HG03064 (cell line): Measurements from ENCODE around the gene EYA2.
A peak's percentile ranks its signal among the peaks of the same experiment; 100 is the strongest.

ENCODE experiments used
- ATAC-seq: cut with Tn5 transposase; IDR thresholded peaks from one replicate; pipeline ENCODE4 v1.9.1; 2021; ENCODE audit warnings: low read depth; ENCODE audit not compliant: unreplicated experiment

EYA2 gene

DNA sequence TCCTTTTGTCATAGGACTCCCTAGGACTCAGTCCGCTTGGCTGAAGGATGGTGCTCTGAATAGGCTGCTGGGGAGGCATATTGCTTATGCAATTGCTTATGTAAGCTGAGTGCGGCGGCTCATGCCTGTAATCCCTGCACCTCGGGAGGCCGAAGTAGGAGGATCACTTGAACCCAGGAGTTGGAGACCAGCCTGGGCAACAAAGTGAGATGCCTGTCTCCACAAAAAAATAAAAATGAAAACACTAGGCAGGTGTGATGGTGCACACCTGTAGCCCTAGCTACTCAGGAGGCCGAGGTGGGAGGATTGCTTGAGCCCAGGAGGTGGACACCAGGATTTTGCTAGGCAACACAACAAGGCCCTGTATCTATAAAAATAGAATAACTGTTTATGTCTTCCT, 81.3 kb downstream of the EYA2 start:
- ATAC-seq: no peak

DNA sequence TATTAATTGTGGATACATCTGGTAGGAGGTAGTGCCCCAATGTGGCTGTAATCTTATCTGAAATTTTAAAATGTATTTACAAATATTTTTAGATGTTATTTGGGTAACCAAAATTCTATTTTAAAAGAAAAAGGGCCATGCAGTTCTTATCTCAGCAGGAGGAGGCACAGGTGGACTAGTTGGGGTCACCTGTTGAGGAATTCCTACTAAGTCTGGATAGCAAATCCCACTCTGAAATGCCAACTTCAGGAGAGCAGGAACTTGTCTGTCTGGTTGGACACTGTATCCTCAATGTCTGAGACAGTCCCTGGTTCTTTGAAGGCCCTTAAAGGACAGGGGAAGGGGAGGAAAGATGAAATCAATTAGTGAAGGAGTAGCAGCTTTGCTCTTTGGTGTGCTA, 82.6 kb downstream of the EYA2 start:
- no peak for ATAC-seq

DNA sequence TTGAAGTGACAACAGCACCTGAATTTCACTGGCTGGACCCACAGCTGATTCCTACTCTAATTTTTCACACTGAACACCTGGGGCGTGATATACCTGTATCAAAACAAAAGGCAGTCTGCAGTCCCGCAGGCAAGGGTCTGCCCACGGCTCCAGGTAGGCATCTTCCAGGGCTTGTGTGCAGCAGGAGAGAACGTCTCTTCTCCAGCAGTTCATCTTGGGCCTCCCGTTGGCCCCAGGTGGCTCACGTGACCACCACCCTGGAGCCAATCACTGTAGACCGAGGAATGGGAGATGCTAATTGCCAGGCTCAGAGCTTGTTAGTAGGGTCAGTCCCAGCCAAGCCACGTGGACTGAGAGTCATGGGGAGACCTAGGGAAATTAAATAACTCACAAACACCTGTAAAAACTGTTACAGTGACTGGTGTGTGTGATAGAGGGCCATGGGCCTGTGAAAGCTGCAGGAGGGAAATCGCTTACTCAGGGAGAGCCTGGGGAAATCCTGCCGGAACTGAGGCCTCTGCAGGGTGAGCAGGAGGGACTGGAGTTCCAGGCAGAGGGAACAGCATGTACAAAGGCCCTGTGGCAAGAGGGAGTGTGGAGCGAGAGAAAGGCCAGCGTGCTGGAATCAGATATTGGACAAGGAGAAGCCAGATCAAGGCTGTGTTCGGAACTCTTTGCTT, 83.4 kb downstream of the EYA2 start:
- ATAC-seq: no peak

DNA sequence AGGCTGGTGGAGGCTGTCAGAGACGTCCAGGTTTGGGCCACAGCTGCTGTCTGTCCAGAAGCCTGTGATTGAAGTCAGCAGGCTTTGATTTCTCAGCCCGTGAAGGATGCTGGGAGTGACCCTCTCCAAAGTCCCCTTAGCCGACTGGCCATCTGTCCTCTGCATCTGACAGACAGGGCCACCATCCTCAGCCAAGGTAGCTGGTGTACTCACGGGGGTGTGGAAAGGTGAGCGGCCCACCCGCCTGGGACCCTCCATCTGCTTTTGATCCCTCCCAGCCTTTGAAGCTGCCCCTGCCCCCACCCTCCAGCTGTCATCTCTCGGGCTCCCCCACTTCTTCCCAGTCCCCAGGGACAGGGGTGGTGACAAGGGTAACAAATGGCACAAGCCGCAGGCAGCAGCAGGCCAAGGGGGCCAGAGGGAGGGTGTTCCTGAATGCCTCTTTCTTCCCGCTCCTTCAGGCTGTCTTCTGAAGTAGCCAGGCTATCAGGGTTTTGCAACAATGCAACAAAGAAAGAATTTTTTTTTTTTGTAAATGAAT, 84.4 kb downstream of the EYA2 start:
- ATAC-seq: no peak

DNA sequence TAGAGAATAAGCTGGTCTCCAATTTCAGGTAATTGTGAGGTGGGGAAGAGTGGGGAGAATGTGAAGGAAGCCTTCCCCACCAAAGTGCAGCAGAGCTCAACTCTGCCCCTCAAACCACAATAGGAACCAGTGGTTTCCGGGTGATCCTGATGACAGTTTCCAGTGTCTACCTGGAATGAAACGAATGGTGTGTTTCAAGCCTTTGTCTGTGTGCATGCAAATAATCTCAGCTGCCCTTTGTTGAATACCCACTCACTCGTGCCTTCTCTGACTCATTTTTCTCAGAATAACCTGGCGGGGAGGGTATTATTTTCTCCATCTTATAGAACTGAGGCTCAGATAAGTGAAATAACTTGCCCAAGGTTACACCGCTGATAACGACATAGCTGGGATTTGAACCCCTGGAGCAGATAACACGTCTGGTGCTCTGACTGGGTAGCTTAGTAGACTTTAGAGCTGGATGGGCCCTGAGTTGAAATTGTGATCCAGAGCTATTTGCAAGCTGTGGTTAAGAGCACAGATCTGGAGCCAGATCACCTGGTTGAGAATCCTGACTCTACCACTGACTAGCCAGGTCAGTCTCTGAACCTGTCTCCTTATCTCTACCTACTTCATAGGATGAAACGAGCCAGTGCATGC, 85.1 kb downstream of the EYA2 start:
- no peak for ATAC-seq

DNA sequence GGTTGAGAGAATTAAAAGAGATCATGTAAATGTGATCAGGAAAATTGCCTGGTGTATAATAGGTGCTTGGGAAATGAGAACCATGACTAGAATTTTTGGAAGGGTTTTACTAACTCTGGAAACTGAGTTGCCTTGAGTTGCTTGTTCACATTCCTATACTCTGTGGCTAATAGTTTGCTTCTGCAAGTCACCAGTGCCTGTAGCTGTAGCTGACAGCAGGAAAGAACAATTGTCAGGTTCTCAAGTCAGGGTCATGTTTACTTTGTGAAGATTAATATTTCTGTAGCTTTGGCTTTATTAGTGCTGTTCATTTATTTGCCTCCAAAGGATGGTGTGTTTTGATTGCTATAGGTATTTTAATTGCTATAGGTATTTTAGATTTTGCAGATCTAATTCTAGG, 86.5 kb downstream of the EYA2 start:
- no peak for ATAC-seq

DNA sequence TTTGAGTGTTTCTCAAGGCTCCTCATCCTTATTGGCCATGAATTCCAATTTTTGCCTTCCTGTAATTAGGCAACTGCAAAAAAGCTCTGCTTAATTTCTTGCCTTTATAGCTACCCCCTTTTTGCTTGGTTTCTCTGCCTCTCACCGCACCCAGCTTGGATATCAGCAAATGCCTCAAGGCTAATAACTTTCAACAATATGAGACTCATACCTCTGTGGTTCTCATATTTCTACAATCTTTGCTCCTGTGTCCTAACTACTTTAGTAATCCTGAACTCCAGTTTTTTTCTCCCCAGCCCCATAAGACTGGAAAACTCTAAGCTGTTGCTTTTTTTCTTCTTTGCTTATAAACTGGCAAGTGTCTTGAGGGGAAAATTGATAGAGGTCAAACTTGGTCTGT, 88.8 kb downstream of the EYA2 start:
- ATAC-seq: no peak

DNA sequence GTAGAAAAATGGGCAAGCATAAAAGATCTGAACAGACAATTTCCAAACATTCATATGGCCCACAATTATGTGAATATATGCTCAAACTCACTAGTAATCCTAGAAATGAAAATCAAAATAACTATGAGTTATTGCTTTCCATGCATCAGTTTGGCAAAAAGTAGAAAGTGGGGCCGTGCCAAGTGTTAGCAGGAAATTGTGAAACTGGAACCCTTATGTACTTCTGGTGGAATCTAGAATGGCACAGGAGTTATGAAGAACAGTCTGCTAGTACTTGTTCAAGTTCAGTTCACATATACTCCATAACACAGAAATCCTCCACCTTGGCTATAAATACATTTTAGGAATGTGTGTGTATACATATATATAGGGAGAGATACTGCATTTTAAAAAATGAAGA, 89.8 kb downstream of the EYA2 start:
- ATAC-seq: no peak

DNA sequence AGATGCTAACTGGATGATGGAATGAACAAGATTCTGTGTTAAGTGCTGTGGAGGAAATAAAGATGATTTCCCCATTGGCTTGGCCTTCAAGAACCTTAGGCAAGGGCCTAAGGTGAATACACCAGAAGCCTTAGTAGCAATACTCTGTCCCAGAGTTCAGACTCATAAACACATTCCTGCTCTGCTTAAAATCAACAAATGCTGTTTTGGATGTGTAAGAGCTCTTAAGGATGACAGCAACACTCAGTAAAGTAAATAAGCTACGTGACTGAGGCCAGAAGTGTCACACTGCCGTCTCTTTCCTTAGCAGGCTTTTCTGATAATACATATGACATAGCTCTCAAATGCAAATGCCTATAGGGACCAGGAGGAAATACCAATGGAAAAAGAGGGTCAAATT, 90.6 kb downstream of the EYA2 start:
- ATAC-seq: no peak

DNA sequence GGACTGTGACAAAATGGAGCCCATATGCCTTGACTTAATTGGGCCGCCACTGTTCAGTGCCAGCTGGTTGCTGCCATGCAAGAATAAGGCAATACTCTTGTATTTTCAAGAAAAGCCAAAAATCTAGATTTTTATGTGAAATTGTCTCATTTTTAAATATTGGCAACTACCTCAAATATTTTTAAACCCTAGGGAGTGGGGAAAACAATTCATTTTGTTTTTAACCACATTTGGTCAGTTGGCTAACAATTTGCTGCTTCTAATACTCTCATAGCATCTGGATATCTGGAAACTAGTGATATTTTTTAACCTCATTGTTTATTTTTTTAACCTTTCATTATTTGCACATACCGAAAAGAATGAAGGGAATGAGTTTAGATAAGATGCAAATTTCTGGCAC, 91.0 kb downstream of the EYA2 start:
- no peak for ATAC-seq

DNA sequence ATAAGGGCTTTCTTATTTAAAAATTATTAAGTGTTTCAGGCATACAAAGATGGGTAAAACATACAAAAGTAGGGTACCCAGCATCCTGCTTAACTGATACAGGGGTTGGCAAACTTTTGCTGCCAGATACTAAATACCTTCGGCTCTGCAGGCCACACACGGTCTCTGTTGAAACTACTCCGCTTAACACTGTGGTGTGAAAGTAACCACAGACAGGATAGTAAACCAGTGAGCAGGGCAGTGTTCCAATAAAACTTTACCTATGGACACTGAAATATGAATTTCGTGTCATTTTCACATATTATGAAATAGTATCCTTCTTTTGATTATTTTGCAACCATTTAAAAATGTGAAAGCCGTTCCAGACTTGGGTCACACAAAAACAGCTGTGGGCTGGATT, 92.4 kb downstream of the EYA2 start:
- ATAC-seq: no peak

DNA sequence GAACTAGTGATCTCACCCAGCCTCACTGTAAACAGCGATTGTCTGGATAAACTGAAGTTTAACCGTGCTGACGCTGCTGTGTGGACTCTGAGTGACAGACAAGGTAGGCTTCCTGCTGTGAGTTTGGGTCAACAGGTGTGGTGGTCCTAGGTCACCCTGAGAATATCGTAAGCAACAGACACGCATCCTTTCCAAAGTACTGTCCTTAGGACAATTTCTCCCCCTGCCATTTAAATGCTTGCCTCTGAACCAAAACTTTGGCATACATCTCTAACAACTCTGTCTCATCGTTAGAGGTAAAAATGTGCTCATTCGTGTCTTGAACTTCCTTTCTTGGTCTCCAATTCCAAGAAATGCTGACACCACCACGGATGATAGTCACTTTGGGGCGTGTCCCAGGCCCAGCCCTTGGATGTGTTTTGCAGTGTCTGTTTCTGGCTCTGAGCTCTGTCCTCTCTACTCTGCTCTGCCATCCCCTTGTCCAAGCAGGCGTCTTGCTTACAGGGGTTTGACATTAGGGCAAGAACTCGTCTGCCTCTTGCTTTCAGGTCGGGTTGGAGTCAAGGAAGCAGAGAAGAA, 95.5 kb downstream of the EYA2 start:
- no peak for ATAC-seq

DNA sequence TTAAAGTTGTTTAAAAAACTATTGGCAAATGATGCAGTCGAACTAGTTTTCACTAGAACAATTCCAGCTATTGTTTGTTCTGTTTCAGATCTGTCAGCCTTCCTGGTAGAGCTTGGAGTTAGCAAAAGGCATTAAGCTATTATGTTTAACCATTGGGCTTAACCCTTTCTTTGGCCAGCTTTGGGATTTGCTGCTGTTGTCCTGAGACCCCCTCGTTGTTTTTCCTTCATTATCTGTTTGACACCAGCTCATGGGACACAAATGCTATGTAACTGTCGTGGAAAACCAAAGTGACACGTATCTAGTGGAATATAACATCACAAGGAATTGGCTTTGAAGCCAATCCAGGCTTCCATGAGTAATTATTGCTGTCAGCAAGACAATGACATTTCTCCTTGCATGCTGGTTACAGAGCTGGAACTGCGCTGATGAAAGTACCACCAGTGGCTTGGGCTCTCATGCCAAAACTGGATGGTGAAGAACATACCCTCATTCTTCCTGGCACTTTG, 96.0 kb downstream of the EYA2 start:
- ATAC-seq: no peak

DNA sequence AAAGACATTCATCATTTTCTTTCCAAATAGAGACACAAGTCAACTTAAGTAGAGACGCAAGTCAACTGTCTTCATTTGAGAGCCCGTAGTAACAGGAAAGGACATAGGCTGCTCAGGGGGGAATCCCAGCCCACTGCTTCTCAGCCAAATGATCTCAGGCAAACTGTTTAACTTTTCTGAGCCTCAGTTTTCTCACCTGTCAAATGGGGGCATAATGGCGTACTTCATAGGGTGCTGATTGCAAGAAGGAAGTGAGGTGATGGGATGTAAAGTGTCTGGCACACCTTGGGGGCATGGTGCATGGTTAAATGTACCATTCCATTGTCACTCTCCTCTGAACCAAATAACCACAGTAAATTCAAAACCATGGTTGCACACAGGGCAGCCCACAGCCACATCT, 96.5 kb downstream of the EYA2 start:
- no peak for ATAC-seq

DNA sequence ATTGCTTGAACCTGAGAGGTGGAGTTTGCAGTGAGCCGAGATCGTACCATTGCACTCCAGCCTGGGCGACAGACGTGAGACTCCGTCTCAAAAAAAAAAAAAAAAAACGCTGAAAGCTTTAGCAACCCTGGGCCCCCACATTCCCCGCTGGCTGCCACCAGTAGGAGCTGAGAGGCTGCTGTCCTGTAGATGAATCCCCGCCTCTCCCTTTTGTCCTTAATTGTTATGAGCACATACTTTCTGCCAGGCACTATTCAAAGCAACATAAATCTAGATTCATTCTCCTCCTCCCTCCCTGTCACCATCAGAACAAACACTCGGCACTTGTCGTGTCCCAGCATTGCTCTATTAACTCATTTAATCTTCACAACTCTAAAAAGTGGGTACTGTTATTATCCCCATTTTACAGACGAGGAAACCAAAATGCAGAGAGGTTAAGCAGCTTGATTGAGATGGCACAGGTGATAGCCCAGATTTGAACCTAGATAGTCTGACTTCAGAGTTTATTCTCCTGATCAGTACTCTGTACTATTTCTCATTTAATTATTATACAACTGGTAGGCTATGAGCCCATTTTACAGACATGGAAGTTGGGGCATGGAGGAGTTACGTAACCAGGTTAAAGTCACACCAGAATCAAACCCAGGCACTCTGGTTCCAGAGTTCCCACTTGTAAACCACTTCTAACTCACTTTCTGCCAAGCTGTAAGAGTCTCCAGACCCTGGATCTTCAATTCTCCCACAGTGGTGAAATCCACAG, 97.4 kb downstream of the EYA2 start:
- ATAC-seq: no peak

DNA sequence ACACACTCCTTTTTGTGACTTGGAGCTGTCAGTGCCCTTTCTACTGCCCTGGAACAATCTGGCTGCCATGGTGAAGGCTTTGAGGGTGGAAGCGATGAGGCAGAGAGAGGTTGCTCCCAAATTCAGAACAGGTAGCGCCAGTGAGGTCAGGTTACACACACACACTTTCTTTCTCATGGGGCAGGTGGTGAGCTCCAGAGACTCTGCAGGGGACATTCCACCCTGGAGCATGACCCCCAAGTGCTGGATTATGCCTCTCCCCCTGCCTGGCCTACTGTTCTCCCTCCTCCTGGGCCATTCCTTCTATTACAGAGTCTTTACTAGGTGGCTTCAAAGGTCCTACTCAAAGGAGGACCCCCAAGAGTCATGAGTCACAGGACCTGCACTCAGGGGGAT, 98.0 kb downstream of the EYA2 start:
- no peak for ATAC-seq

DNA sequence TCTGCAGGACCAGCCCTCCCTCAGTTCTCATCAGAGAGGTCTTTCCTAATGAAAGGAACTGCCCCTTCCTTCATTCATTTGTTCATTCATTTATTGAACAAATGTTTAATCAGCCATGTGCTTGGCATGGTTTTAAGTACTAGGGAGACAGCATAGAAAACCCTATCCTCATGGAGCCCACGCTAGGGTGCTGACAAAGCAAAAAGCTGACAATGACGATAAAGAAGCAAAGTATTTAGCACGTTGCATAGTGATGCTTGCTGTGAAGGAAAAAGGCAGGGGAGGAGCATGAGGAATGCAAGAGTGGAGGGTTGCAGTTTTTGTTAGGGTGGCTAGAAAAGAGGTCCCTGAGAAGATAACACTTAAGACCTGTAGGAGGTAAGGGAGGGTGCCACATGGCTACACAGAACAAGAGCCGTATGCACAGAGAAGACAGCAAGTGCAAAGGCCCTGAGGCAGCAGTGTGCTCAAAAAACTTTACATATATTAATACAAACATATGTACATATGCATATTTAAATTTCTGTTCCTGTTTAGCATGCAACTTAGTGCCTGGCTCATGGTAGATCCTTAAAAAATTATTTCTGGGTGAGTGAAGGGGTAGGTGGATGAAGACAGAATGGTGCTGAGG, 98.9 kb downstream of the EYA2 start:
- no peak for ATAC-seq

DNA sequence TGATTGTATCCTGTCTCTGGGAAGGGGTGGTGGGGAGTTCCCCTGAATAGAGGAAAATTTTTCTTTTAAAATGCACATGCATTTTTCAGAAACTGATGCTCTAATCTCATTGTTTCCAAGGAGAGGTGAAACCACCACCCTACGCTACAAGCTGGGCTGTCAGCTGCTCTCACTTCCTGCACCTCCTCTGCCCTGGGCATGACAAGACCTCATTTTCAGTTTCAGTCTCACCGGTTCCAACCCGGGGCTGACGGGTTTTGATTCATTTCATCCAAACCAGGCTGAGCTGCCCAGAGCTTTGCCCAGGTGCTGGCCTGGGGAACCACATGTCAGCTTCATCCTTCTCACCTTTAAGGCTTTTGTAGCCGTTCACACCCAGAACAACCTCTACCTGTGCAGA, 99.7 kb downstream of the EYA2 start:
- ATAC-seq: peak; percentile 91

DNA sequence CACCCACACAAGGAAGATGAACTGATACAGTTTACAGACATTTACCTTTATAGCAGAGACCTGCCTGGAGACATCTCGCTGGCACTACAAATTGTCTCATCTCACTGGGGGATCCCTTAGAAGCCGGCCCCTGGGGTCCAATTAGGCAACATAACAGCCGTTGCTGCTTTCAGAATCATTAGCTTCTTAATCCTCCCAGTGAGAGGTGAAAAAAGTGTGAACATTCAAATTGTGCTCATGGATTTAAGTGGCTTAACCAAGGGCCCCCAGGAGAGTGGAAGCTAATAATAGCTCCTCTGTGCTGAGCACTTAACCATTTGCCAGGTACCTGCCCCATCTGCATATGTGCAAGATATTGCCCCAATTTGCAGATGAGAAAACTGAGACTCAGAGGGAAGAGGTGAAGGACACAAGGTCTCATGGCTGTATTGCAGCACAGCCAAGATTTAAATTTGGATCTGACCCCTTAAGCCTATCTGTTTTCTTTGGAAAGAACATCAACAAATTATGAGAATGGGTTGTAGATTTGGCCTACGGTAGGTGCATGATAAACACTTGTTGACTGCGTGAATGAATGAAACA, 101.0 kb downstream of the EYA2 start:
- no peak for ATAC-seq

DNA sequence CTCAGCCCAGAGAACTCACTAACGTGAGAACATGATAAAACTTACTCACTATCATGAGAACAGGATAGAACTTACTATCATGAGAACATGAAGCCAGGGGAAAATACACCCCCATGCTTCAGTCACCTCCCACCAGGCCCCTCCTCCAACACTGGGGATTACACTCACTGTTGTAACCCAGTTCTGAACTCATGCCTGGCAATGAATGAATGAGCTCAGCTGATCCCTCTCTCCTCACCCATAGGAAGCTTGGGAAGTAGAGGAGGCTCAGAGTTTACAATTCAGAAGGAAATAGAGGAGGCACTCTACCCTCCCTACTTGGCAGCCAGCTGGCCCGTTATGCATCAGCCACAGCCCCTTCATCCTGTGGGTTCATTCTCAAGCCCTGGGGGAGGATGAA, 102.5 kb downstream of the EYA2 start:
- ATAC-seq: no peak
